ENCODE data around the gene ATP6V0B. TPM values are rescaled to one million over a fixed set of nuclear protein-coding genes. Genes with fewer than 3 reads are reported as not detected.

Gene ATP6V0B
- total and polyA plus RNA-seq, 3 experiments from 2014 or later = 184 to 205 (median 190) TPM

- ChIA-PET CTCF (interaction anchor here (1.2 to 4.4 kb wide), 11 partner anchors 10 to 406 kb away, joined by 4 to 46 read pairs (median 6); partner anchors contain the start of genes IPO13 and PTPRF), POLR2A (no interaction called here)
- Histone ChIP-seq H3K27me3 (ENCODE audit: insufficient read depth, low read length, poor library complexity, severe bottlenecking) (peaks cover 21% of the 10 kb centered on the region), H3K4me1 (ENCODE audit: insufficient read depth, low read length) (no peaks in the 10 kb centered on the region), H3K27ac (ENCODE audit: low read depth, low read length) (no peak within 1 kb of the TSS), H3K4me3 (ENCODE audit: low read length) (no peak within 1 kb of the TSS), H3K9me3 (ENCODE audit: low read length) (no peaks in the 10 kb centered on the region), H3K36me3 (ENCODE audit: insufficient read depth, low read length) (no peaks in the 10 kb centered on the region)
- Mint-ChIP-seq H3K4me1 (peaks cover 6 to 21% (median 11%) of the 10 kb centered on the region in 3 donors), H3K27me3 (peaks cover 23 to 29% of the 10 kb centered on the region in 2 donors), H3K36me3 (peaks cover 0 to 2% (median 0%) of the 10 kb centered on the region in 3 donors), H3K9me3 (no peaks in the 10 kb centered on the region), H3K4me3 (peak within 1 kb of the TSS in 1 of 7 donors; percentile 2), H3K27ac (peak within 1 kb of the TSS in 1 of 8 donors; percentile 33)
- no peak for DNase-seq
These were observed 41.2 kb upstream of the ATP6V0B start, which contains the start of gene ARTN for GRCh38 chr1:43933386-43934100. Gene ARTN, plus strand, starts transcription at chr1:43933801. Its CDS starts 1,856 bp downstream, at chr1:43935657.

- no peaks in the 10 kb centered on the region for H3K4me1 ChIP-seq (ENCODE audit: insufficient read depth, low read length)
- Mint-ChIP-seq H3K27ac (peak overlapping the region in 1 of 8 donors; percentile 33), H3K4me1 (peaks cover 6 to 21% (median 11%) of the 10 kb centered on the region in 3 donors), H3K27me3 (peaks cover 23 to 29% of the 10 kb centered on the region in 2 donors), H3K36me3 (peaks cover 0 to 2% (median 0%) of the 10 kb centered on the region in 3 donors), H3K4me3 (peak overlapping the region in 1 of 7 donors; percentile 8), H3K9me3 (no peaks in the 10 kb centered on the region)
- H3K9me3 ChIP-seq (ENCODE audit: low read length) = no peaks in the 10 kb centered on the region
- H3K27ac ChIP-seq (ENCODE audit: low read depth, low read length) = no peak overlapping the region
- ChIA-PET POLR2A (no interaction called here), CTCF (interaction anchor here (0.7 to 4.4 kb wide), 28 partner anchors 8 to 414 kb away, joined by 3 to 46 read pairs (median 4); partner anchors contain the start of genes DPH2, IPO13, KDM4A and PTPRF)
- no peak overlapping the region for H3K4me3 ChIP-seq (ENCODE audit: low read length)
- peaks cover 21% of the 10 kb centered on the region for H3K27me3 ChIP-seq (ENCODE audit: insufficient read depth, low read length, poor library complexity, severe bottlenecking)
- no peaks in the 10 kb centered on the region for H3K36me3 ChIP-seq (ENCODE audit: insufficient read depth, low read length)
- peak; percentile 26 to 63 (median 38) for DNase-seq
These were observed 40.4 kb upstream of the ATP6V0B start for GRCh38 chr1:43934101-43934985.

DNA sequence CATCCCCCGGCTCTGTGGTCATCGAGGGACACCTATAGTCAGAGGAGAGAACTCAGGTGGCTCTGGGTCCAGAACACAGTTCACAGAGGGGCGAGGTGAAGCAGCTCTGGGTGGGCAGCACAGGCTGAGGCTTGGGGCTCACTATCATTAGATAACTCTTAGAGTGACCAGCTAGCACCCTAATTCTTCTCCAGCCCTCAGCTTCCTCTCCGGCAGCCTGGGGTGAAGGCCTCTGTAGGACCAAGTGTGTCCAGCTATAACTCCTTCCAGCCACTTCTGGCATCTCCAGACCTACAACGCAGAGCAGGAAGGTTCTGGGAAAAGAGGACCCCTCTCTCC, 39.8 kb upstream of the ATP6V0B start:
- H3K36me3 ChIP-seq (ENCODE audit: insufficient read depth, low read length) = no peaks in the 10 kb centered on the region
- H3K4me3 ChIP-seq (ENCODE audit: low read length) = no peak overlapping the region
- no peak for DNase-seq
- Mint-ChIP-seq H3K36me3 (peaks cover 0 to 2% (median 2%) of the 10 kb centered on the region in 3 donors), H3K27me3 (peaks cover 25 to 29% of the 10 kb centered on the region in 2 donors), H3K27ac (no peak overlapping the region), H3K9me3 (no peaks in the 10 kb centered on the region), H3K4me3 (peak overlapping the region in 1 of 7 donors; percentile 8), H3K4me1 (peaks cover 6 to 21% (median 13%) of the 10 kb centered on the region in 3 donors)
- no peak overlapping the region for H3K27ac ChIP-seq (ENCODE audit: low read depth, low read length)
- ChIA-PET POLR2A (no interaction called here), CTCF (interaction anchor here (0.7 to 4.4 kb wide), 27 partner anchors 8 to 414 kb away, joined by 3 to 46 read pairs (median 5); partner anchors contain the start of genes DPH2, IPO13, KDM4A and PTPRF)
- no peaks in the 10 kb centered on the region for H3K4me1 ChIP-seq (ENCODE audit: insufficient read depth, low read length)
- no peaks in the 10 kb centered on the region for H3K9me3 ChIP-seq (ENCODE audit: low read length)
- H3K27me3 ChIP-seq (ENCODE audit: insufficient read depth, low read length, poor library complexity, severe bottlenecking) = peaks cover 21% of the 10 kb centered on the region

GRCh38 chr1:43935711-43936427, 38.9 kb upstream of the ATP6V0B start:
- ChIA-PET CTCF (interaction anchor here (1.1 to 4.4 kb wide), 13 partner anchors 10 to 415 kb away, joined by 3 to 46 read pairs (median 5); partner anchors contain the start of genes DPH2, IPO13 and PTPRF), POLR2A (no interaction called here)
- H3K4me1 Mint-ChIP-seq = peaks cover 6 to 21% (median 13%) of the 10 kb centered on the region in 3 donors
- H3K27me3 ChIP-seq (ENCODE audit: insufficient read depth, low read length, poor library complexity, severe bottlenecking) = peaks cover 21% of the 10 kb centered on the region
- no peak overlapping the region for H3K27ac Mint-ChIP-seq
- H3K27ac ChIP-seq (ENCODE audit: low read depth, low read length) = no peak overlapping the region
- H3K4me3 Mint-ChIP-seq = peak overlapping the region in 3 of 7 donors; percentile 2 to 48 (median 19)
- DNase-seq = no peak
- H3K4me3 ChIP-seq (ENCODE audit: low read length) = no peak overlapping the region
- H3K36me3 Mint-ChIP-seq = peaks cover 0 to 2% (median 2%) of the 10 kb centered on the region in 3 donors
- H3K9me3 Mint-ChIP-seq = no peaks in the 10 kb centered on the region
- no peaks in the 10 kb centered on the region for H3K36me3 ChIP-seq (ENCODE audit: insufficient read depth, low read length)
- H3K27me3 Mint-ChIP-seq = peaks cover 25 to 29% of the 10 kb centered on the region in 2 donors
- no peaks in the 10 kb centered on the region for H3K9me3 ChIP-seq (ENCODE audit: low read length)
- no peaks in the 10 kb centered on the region for H3K4me1 ChIP-seq (ENCODE audit: insufficient read depth, low read length)

GRCh38 chr1:43936431-43937151, 38.2 kb upstream of the ATP6V0B start:
- no peak for DNase-seq
- ChIA-PET POLR2A (no interaction called here), CTCF (interaction anchor here (3.3 to 4.4 kb wide), 2 partner anchors 10 to 171 kb away, joined by 45 to 46 read pairs; partner anchors contain the start of gene IPO13)
- Mint-ChIP-seq H3K4me1 (peaks cover 6 to 21% (median 13%) of the 10 kb centered on the region in 3 donors), H3K9me3 (no peaks in the 10 kb centered on the region), H3K4me3 (peak overlapping the region in 2 of 7 donors; percentile 8 to 57), H3K27ac (peak overlapping the region in 1 of 8 donors; percentile 29), H3K36me3 (peaks cover 0 to 2% (median 2%) of the 10 kb centered on the region in 3 donors), H3K27me3 (peaks cover 25 to 29% of the 10 kb centered on the region in 2 donors)
- Histone ChIP-seq H3K27me3 (ENCODE audit: insufficient read depth, low read length, poor library complexity, severe bottlenecking) (peaks cover 21% of the 10 kb centered on the region), H3K9me3 (ENCODE audit: low read length) (no peaks in the 10 kb centered on the region), H3K36me3 (ENCODE audit: insufficient read depth, low read length) (no peaks in the 10 kb centered on the region), H3K4me3 (ENCODE audit: low read length) (no peak overlapping the region), H3K27ac (ENCODE audit: low read depth, low read length) (no peak overlapping the region), H3K4me1 (ENCODE audit: insufficient read depth, low read length) (no peaks in the 10 kb centered on the region)

GRCh38 chr1:43937179-43937865, 37.4 kb upstream of the ATP6V0B start:
- Histone ChIP-seq H3K36me3 (ENCODE audit: insufficient read depth, low read length) (no peaks in the 10 kb centered on the region), H3K27me3 (ENCODE audit: insufficient read depth, low read length, poor library complexity, severe bottlenecking) (peaks cover 21% of the 10 kb centered on the region), H3K4me3 (ENCODE audit: low read length) (no peak overlapping the region), H3K27ac (ENCODE audit: low read depth, low read length) (no peak overlapping the region), H3K4me1 (ENCODE audit: insufficient read depth, low read length) (no peaks in the 10 kb centered on the region), H3K9me3 (ENCODE audit: low read length) (no peaks in the 10 kb centered on the region)
- POLR2A ChIA-PET = no interaction called here
- peaks cover 0 to 5% (median 2%) of the 10 kb centered on the region in 3 donors for H3K36me3 Mint-ChIP-seq
- H3K4me3 Mint-ChIP-seq = peak overlapping the region in 1 of 7 donors; percentile 24
- H3K27me3 Mint-ChIP-seq = peaks cover 25 to 29% of the 10 kb centered on the region in 2 donors
- CTCF ChIA-PET = no interaction called here
- DNase-seq = no peak
- H3K27ac Mint-ChIP-seq = peak overlapping the region in 1 of 8 donors; percentile 29
- H3K9me3 Mint-ChIP-seq = no peaks in the 10 kb centered on the region
- H3K4me1 Mint-ChIP-seq = peaks cover 6 to 21% (median 13%) of the 10 kb centered on the region in 3 donors
